Neural progenitor cell (in vitro differentiated cells): Measurements from ENCODE around the gene SMG6. TPM values are rescaled to one million over a fixed set of nuclear protein-coding genes. Genes with fewer than 3 reads are reported as not detected.

Experiments
- DNase-seq: peaks from one replicate; pipeline ENCODE4 v3.0.0-alpha.2; 2016; ENCODE audit warnings: low spot score
- H2AFZ ChIP-seq: fragments of 200-600 bp; sonication (generic); replicated peaks from 2 replicates; pipeline ENCODE4 v1.6.1; 2016; ENCODE audit warnings: antibody characterized with exemption
- H3F3A ChIP-seq: fragments of 200-600 bp; sonication (generic); 2 replicates; pipeline ENCODE4 v1.6.1; 2016; ENCODE audit warnings: antibody characterized with exemption, low read depth
- H3K27ac ChIP-seq: fragments of 200-600 bp; sonication (generic); 2 replicates; pipeline ENCODE4 v1.5.1; 2016; ENCODE audit warnings: mild to moderate bottlenecking
- H3K27me3 ChIP-seq: fragments of 200-600 bp; sonication (generic); 2 replicates; pipeline ENCODE4 v1.6.1; 2016; ENCODE audit warnings: mild to moderate bottlenecking, moderate library complexity
- H3K36me3 ChIP-seq: fragments of 200-600 bp; sonication (generic); 2 replicates; pipeline ENCODE4 v1.5.1; 2016
- H3K4me1 ChIP-seq: fragments of 200-600 bp; sonication (generic); 2 replicates; pipeline ENCODE4 v1.6.1; 2016; ENCODE audit warnings: mixed run types
- H3K4me2 ChIP-seq: fragments of 200-600 bp; sonication (generic); 2 replicates; pipeline ENCODE4 v1.6.1; 2016
- H3K4me3 ChIP-seq: fragments of 200-600 bp; sonication (generic); 2 replicates; pipeline ENCODE4 v1.5.1; 2016
- H3K79me2 ChIP-seq: fragments of 200-600 bp; sonication (generic); 2 replicates; pipeline ENCODE4 v1.6.1; 2016; ENCODE audit warnings: low read depth
- H3K9ac ChIP-seq: fragments of 200-600 bp; sonication (generic); 2 replicates; pipeline ENCODE4 v1.6.1; 2016
- H3K9me3 ChIP-seq: fragments of 200-600 bp; sonication (generic); 2 replicates; pipeline ENCODE4 v1.5.1; 2016; ENCODE audit warnings: low read depth
- H4K20me1 ChIP-seq: fragments of 200-600 bp; sonication (generic); 2 replicates; pipeline ENCODE4 v1.6.1; 2016; ENCODE audit warnings: low read depth
- H3K27ac Mint-ChIP-seq: 3 replicates; pipeline ENCODE4 v1.8.0; 2021; ENCODE audit warnings: mixed read lengths
- H3K27me3 Mint-ChIP-seq: 2 replicates; pipeline ENCODE4 v1.8.0; 2022; ENCODE audit warnings: low read depth, mild to moderate bottlenecking, inconsistent platforms, moderate library complexity, mixed read lengths; ENCODE audit not compliant: insufficient read depth
- H3K36me3 Mint-ChIP-seq: 3 replicates; pipeline ENCODE4 v1.8.0; 2021; ENCODE audit warnings: mixed read lengths
- H3K4me1 Mint-ChIP-seq: 3 replicates; pipeline ENCODE4 v1.8.0; 2021; ENCODE audit warnings: mixed read lengths
- H3K4me3 Mint-ChIP-seq: 3 replicates; pipeline ENCODE4 v1.8.0; 2021; ENCODE audit warnings: mild to moderate bottlenecking, moderate library complexity, mixed read lengths
- H3K9me3 Mint-ChIP-seq: 3 replicates; pipeline ENCODE4 v1.8.0; 2020; ENCODE audit warnings: mixed read lengths
- EZH2 ChIP-seq: fragments of 200-600 bp; sonication (generic); IDR thresholded peaks from 2 replicates; pipeline ENCODE4 v1.6.1; 2017; ENCODE audit warnings: antibody characterized with exemption, mild to moderate bottlenecking, moderate library complexity
- EZH2phosphoT487 ChIP-seq: fragments of 200-600 bp; sonication (generic); IDR thresholded peaks from 2 replicates; pipeline ENCODE4 v1.6.1; 2017; ENCODE audit warnings: antibody characterized with exemption
- total RNA-seq: library from RNA; depleted of rRNA; stranded (reverse); fragments of >200 nt; gene quantifications from 2 replicates; pipeline ENCODE4 v1.2.3, GENCODE V29; 2015; ENCODE audit warnings: low replicate concordance
- TF ChIP-seq, protein P1 (sequence below): fragments of 200-600 bp; sonication (generic); IDR thresholded peaks from 2 replicates; pipeline ENCODE4 v1.5.1; 2017; ENCODE audit warnings: antibody characterized with exemption, mild to moderate bottlenecking

Gene SMG6
- total RNA-seq, 1 donor from 2014 or later = 19.0 TPM

DNA sequence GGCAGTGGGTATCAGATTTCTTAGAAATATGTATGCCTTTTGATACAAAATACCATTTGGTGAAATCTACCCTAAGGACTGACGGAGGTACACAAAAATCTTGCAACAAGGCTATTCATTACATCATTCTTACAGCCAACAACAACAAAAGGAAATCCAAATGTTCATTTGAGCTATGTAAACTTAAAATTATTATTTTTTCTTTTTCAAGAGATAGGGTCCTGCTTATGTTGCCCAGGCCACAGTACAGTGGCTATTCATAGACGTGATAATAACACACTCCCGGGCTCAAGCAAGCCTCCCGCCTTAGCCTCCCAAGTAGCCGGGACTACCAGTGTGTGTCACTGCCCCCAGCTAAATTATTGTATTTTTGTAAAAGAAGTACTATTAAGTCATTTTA lies 9.2 kb upstream of the SMG6 start:
- no peaks in the 10 kb centered on the region for H3K4me1 Mint-ChIP-seq
- H3K27ac Mint-ChIP-seq = no peak overlapping the region
- H3K36me3 Mint-ChIP-seq = peaks cover 6% of the 10 kb centered on the region
- H3K27ac ChIP-seq = no peak overlapping the region
- no peak overlapping the region for H3K4me3 ChIP-seq
- no peak for DNase-seq
- no peaks in the 10 kb centered on the region for H3K4me1 ChIP-seq
- TF ChIP-seq EZH2phosphoT487 (no peak), EZH2 (no peak)
- TF ChIP-seq, protein P1, sequence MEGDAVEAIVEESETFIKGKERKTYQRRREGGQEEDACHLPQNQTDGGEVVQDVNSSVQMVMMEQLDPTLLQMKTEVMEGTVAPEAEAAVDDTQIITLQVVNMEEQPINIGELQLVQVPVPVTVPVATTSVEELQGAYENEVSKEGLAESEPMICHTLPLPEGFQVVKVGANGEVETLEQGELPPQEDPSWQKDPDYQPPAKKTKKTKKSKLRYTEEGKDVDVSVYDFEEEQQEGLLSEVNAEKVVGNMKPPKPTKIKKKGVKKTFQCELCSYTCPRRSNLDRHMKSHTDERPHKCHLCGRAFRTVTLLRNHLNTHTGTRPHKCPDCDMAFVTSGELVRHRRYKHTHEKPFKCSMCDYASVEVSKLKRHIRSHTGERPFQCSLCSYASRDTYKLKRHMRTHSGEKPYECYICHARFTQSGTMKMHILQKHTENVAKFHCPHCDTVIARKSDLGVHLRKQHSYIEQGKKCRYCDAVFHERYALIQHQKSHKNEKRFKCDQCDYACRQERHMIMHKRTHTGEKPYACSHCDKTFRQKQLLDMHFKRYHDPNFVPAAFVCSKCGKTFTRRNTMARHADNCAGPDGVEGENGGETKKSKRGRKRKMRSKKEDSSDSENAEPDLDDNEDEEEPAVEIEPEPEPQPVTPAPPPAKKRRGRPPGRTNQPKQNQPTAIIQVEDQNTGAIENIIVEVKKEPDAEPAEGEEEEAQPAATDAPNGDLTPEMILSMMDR = no peak
- no peaks in the 10 kb centered on the region for H3K27me3 ChIP-seq
- H3K27me3 Mint-ChIP-seq = no peaks in the 10 kb centered on the region
- no peak overlapping the region for H2AFZ ChIP-seq
- H3K36me3 ChIP-seq = no peaks in the 10 kb centered on the region
- no peaks in the 10 kb centered on the region for H3K79me2 ChIP-seq
- H3K4me2 ChIP-seq = no peak overlapping the region
- H3F3A ChIP-seq = peaks cover 3% of the 10 kb centered on the region
- no peak overlapping the region for H3K4me3 Mint-ChIP-seq
- H3K9me3 ChIP-seq = no peaks in the 10 kb centered on the region
- no peaks in the 10 kb centered on the region for H4K20me1 ChIP-seq
- no peaks in the 10 kb centered on the region for H3K9me3 Mint-ChIP-seq
- no peak overlapping the region for H3K9ac ChIP-seq

DNA sequence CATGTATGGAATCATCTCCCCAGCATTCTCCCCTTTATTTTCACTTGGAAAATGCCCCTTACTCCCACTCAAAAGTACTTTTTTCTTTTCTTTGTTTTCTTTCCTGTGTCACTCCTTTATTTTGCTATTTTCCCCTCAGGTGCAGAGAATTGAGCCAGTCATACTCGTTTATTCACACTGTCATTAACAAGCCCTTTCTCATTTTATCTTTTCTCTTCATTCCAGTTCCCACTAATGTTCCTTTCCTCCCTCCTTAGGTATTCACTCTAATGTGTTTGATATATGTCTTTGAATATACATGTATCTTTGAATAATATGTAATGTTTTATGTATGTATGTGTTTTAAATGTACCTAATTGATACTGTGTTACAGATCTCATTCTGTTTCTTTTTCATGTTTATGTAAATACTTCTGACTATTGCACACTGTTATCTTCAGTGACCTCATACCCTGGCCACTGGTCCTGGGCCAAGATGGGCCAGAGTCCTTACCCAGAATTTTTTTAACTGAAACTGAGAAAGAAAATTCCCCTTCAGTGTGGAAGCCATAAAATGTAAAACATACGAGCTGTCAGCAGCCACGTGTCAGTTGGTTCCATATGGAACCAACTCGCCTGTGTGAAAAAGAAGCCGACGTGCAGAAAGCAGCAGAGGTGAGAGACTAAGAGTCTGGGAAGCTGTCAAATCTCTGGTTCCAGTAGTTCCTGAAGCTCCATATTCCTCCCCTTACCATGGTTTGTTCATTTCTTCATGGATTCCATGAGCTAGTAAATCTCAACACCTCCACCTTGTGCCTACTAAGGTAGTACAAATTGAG lies 6.0 kb upstream of the SMG6 start:
- Mint-ChIP-seq H3K27me3 (no peaks in the 10 kb centered on the region), H3K27ac (no peak overlapping the region), H3K4me1 (peaks cover 4% of the 10 kb centered on the region), H3K4me3 (no peak overlapping the region), H3K36me3 (peaks cover 13% of the 10 kb centered on the region), H3K9me3 (no peaks in the 10 kb centered on the region)
- H3F3A ChIP-seq = peaks cover 7% of the 10 kb centered on the region
- no peak overlapping the region for H3K9ac ChIP-seq
- H2AFZ ChIP-seq = no peak overlapping the region
- H3K79me2 ChIP-seq = peaks cover 7% of the 10 kb centered on the region
- H4K20me1 ChIP-seq = no peaks in the 10 kb centered on the region
- H3K9me3 ChIP-seq = no peaks in the 10 kb centered on the region
- H3K4me1 ChIP-seq = no peaks in the 10 kb centered on the region
- TF ChIP-seq EZH2phosphoT487 (no peak), EZH2 (no peak)
- TF ChIP-seq, protein P1 = no peak
- H3K4me3 ChIP-seq = no peak overlapping the region
- DNase-seq = no peak
- H3K4me2 ChIP-seq = no peak overlapping the region
- no peak overlapping the region for H3K27ac ChIP-seq
- no peaks in the 10 kb centered on the region for H3K27me3 ChIP-seq
- H3K36me3 ChIP-seq = no peaks in the 10 kb centered on the region

DNA sequence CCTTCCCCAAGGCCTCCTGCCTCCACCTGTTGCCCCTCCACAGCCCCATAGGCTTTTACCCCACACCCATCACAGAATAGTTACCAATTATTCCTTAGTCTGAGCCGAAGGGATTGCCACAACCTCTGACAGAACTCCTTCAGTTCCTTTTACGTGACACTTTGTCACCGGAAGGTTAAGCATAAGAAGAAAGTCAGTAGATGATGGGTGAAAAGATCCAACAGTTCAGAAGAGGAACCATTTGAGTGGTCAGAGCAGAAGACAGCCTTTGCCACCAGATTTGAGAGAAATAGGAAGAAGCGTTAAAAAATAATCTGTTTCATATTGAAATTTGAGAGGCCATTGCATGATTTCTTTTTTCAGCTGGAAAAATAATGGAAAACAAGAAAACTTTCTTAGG lies 1.3 kb upstream of the SMG6 start:
- no peak for DNase-seq
- Mint-ChIP-seq H3K4me1 (peaks cover 28% of the 10 kb centered on the region), H3K27me3 (no peaks in the 10 kb centered on the region), H3K4me3 (peak overlapping the region; percentile 84), H3K36me3 (peaks cover 21% of the 10 kb centered on the region), H3K9me3 (no peaks in the 10 kb centered on the region), H3K27ac (no peak overlapping the region)
- no peaks in the 10 kb centered on the region for H3K9me3 ChIP-seq
- H3K36me3 ChIP-seq = no peaks in the 10 kb centered on the region
- H3F3A ChIP-seq = peaks cover 28% of the 10 kb centered on the region
- H3K4me1 ChIP-seq = peaks cover 16% of the 10 kb centered on the region
- no peak overlapping the region for H3K9ac ChIP-seq
- TF ChIP-seq, protein P1 = no peak
- TF ChIP-seq EZH2phosphoT487 (no peak), EZH2 (no peak)
- peaks cover 45% of the 10 kb centered on the region for H3K79me2 ChIP-seq
- no peak overlapping the region for H3K4me3 ChIP-seq
- no peaks in the 10 kb centered on the region for H3K27me3 ChIP-seq
- H2AFZ ChIP-seq = no peak overlapping the region
- H3K4me2 ChIP-seq = peak overlapping the region; percentile 95
- no peak overlapping the region for H3K27ac ChIP-seq
- H4K20me1 ChIP-seq = peaks cover 32% of the 10 kb centered on the region
